ENCODE results near the gene EFCAB6. TPM values are rescaled to one million over a fixed set of nuclear protein-coding genes. Genes with fewer than 3 reads are reported as not detected.

Gene EFCAB6
- total and polyA plus RNA-seq, 3 donors from 2014 or later: 41.3 to 108 (median 81.5) TPM

DNA sequence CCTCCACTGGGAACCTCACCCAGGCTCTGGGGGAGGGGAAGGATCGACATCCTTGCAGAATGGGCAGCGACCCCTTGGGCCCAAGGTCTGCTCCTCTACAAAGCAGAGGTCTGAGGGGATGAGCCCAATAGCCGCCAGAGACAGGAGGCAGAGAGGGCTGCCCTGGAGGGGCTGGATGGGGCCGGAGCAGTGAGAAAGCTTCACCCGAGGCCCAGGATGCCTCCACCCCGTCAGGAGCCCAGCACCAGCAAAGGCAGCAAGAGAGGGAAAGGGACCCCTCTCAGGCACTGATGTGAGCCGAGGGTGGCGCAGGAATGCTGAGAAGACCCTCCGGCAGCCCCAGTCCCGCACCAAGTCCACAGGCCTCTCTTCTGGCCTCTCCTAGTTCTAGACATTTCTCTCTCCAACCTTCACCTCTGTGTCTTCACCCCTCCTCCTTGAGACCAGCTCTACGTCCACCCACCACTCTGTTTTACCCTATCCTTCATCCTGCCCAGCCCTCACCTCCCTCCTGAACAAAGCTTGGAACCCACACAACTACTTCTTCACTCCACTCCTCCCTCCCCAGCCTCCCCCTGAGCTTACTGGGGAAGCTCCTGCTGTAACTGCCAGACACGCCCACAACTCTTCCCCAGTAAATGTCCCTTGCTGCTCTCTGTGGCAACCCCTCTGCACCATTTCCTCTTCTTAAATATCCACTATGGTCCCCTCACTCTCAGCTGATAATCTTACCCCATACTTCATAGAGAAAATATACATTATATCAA lies 268.4 kb downstream of the EFCAB6 start:
- H3K9me3 ChIP-seq: no peaks in the 10 kb centered on the region
- H3K4me1 ChIP-seq: no peaks in the 10 kb centered on the region
- H3K36me3 ChIP-seq (ENCODE audit: low read depth, missing control alignments): no peaks in the 10 kb centered on the region
- no peak overlapping the region for H3K4me3 ChIP-seq
- TF ChIP-seq POLR2A (IDR thresholded peaks at IDR 0.05): no peak
- TF ChIP-seq, protein P1, sequence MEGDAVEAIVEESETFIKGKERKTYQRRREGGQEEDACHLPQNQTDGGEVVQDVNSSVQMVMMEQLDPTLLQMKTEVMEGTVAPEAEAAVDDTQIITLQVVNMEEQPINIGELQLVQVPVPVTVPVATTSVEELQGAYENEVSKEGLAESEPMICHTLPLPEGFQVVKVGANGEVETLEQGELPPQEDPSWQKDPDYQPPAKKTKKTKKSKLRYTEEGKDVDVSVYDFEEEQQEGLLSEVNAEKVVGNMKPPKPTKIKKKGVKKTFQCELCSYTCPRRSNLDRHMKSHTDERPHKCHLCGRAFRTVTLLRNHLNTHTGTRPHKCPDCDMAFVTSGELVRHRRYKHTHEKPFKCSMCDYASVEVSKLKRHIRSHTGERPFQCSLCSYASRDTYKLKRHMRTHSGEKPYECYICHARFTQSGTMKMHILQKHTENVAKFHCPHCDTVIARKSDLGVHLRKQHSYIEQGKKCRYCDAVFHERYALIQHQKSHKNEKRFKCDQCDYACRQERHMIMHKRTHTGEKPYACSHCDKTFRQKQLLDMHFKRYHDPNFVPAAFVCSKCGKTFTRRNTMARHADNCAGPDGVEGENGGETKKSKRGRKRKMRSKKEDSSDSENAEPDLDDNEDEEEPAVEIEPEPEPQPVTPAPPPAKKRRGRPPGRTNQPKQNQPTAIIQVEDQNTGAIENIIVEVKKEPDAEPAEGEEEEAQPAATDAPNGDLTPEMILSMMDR (IDR thresholded peaks at IDR 0.05): no peak
- intact Hi-C loops (cut with DNase I; ENCODE audit: low total_unique reads): no loop called here
- DNase-seq: no peak
- no peak overlapping the region for H3K27ac ChIP-seq
- no peaks in the 10 kb centered on the region for H3K27me3 ChIP-seq
- WGBS, 2 donors: 92 to 96% methylated on average over 12 of the region's 12 CpGs

DNA sequence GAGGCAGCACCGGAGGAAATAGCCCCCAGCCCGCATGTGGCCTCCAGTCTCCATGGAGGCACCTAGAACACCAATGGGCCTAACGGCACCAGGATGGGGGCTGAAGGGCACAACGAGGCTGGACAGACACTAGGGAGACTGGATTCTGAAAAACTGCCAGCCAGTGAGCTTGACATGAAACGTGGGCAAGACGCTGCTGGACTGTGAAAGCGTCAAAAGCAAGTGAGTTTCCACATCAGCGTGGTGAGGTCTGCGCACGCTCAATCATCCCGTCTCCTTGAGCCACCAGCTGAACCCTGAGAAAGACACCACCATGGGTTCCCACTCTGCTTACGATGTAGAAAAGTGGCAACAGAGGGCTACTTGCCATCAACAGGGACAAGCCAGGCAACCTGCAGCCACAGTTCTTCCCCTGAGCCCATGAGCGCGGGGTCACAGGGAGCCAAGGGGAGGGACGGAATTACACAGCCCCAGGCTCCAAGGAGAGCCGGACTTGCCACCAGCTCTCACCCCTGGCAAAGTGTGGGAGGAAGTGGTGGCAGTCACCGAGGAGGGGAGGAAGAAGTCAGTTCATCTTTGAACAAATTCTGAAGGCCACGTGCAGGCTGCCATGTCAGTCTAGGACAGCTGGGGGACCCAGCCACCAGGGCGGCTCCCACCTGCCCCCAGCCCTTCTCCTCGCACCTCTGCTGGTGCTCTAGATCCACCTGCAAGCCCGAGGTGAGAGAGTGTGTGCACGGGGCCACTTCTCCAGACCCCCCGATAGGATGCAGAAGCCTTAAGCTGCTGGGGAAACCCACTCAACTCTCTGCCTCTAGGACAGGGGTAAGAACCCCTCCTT lies 269.2 kb downstream of the EFCAB6 start:
- Histone ChIP-seq H3K36me3 (ENCODE audit: low read depth, missing control alignments) (no peaks in the 10 kb centered on the region), H3K27me3 (no peaks in the 10 kb centered on the region), H3K9me3 (no peaks in the 10 kb centered on the region), H3K4me3 (no peak overlapping the region), H3K4me1 (no peaks in the 10 kb centered on the region), H3K27ac (no peak overlapping the region)
- 83 to 91% methylated on average over 22 to 23 of the region's 23 CpGs for WGBS, 2 donors
- DNase-seq: no peak
- intact Hi-C loops (cut with DNase I; ENCODE audit: low total_unique reads): no loop called here
- TF ChIP-seq, protein P1 (IDR thresholded peaks at IDR 0.05): no peak
- no peak for TF ChIP-seq POLR2A (IDR thresholded peaks at IDR 0.05)

GRCh38 chr22:43541462-43542407 lies 270.4 kb downstream of the EFCAB6 start:
- 74 to 91% methylated on average over 12 to 18 of the region's 18 CpGs for whole genome bisulfite sequencing, 2 donors
- Histone ChIP-seq H3K9me3 (no peaks in the 10 kb centered on the region), H3K27ac (no peak overlapping the region), H3K4me1 (no peaks in the 10 kb centered on the region), H3K4me3 (no peak overlapping the region), H3K36me3 (ENCODE audit: low read depth, missing control alignments) (no peaks in the 10 kb centered on the region), H3K27me3 (no peaks in the 10 kb centered on the region)
- intact Hi-C loops (cut with DNase I; ENCODE audit: low total_unique reads): no loop called here
- DNase-seq: no peak
- TF ChIP-seq POLR2A (IDR thresholded peaks at IDR 0.05): no peak
- TF ChIP-seq, protein P1 (IDR thresholded peaks at IDR 0.05): no peak

DNA sequence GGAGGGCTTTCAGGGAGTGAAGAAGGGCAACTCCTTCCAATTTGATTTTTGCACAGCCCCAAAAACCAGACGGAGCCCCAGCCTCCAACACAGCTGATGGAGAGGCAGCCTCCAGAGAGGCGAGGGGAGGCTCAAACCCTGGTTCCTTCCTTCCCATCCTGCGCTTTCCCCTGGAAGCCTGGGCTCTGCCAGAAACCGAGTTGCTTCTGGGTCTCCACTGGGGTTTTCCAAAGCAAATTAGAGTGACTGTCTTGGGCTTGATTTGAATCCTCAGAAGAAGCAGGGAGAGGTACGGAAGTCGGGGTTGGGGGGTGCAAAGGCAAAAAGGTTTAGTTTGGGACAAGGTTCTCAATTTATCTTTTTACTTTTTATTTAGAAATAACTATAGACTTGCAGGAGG lies 271.1 kb downstream of the EFCAB6 start:
- TF ChIP-seq, protein P1 (IDR thresholded peaks at IDR 0.05): no peak
- TF ChIP-seq POLR2A (IDR thresholded peaks at IDR 0.05): no peak
- intact Hi-C loops (cut with DNase I; ENCODE audit: low total_unique reads): no loop called here
- 93 to 96% methylated on average over 6 of the region's 6 CpGs for WGBS, 2 donors
- Histone ChIP-seq H3K27ac (no peak overlapping the region), H3K9me3 (no peaks in the 10 kb centered on the region), H3K4me1 (no peaks in the 10 kb centered on the region), H3K4me3 (no peak overlapping the region), H3K36me3 (ENCODE audit: low read depth, missing control alignments) (no peaks in the 10 kb centered on the region), H3K27me3 (no peaks in the 10 kb centered on the region)
- DNase-seq: no peak
